A549 (cell line): ENCODE results near the gene TPST1. TPM values are rescaled to one million over a fixed set of nuclear protein-coding genes. Genes with fewer than 3 reads are reported as not detected.

Experiments
- ATAC-seq, 2 experiments: fragments of 200-7000 bp in 1 of 2; fragments of >200 bp in 1 of 2; cut with Nextera tagmentation in 1 of 2; cut with Tn5 transposase in 1 of 2; 3 replicates each; pipeline versions ENCODE4 v1.8.0 to v1.9.1; 2018 to 2020; ENCODE audit warnings: mild to moderate bottlenecking in 1 of 2, moderate library complexity in 1 of 2
- CTCF ChIA-PET: fragments of 300-600 bp; sonication (Branson Sonifier 250); formaldehyde crosslinking; extraction: SDS; loops from one replicate; lab custom pipeline; 2021; ENCODE audit warnings: antibody characterized with exemption, inconsistent platforms; lab: Yijun Ruan, JAX
- POLR2A ChIA-PET: fragments of 350-600 bp; formaldehyde crosslinking; extraction: SDS; loops from one replicate; lab custom pipeline; 2021; ENCODE audit warnings: antibody characterized with exemption, inconsistent platforms; lab: Yijun Ruan, JAX
- DNase-seq, 2 experiments: peaks; one replicate each; pipeline versions ENCODE4 v3.0.0 to v3.0.0-alpha.2; 2011 to 2016; ENCODE audit warnings: low read depth in 1 of 2, low spot score in 1 of 2
- FAIRE-seq: peaks from 2 replicates; lab custom pipeline; 2011; peaks lifted over from hg19 to GRCh38; lab: Jason Lieb, UNC
- H3K27ac ChIP-seq, 2 experiments: fragments of >200 bp; sonication (Bioruptor Twin); formaldehyde crosslinking; 3 replicates each; pipeline ENCODE4 v1.5.1; 2016 to 2017
- H3K4me1 ChIP-seq: fragments of >200 bp; sonication (Bioruptor Twin); formaldehyde crosslinking; 3 replicates; pipeline ENCODE4 v1.6.1; 2016
- H3K4me2 ChIP-seq: fragments of >200 bp; sonication (Bioruptor Twin); formaldehyde crosslinking; 3 replicates; pipeline ENCODE4 v1.6.1; 2016
- H3K4me3 ChIP-seq: fragments of >200 bp; sonication (Bioruptor Twin); formaldehyde crosslinking; 3 replicates; pipeline ENCODE4 v1.5.1; 2016
- H3K9me3 ChIP-seq: fragments of >200 bp; sonication (Bioruptor Twin); formaldehyde crosslinking; 3 replicates; pipeline ENCODE4 v1.6.1; 2016
- BHLHE40 ChIP-seq: IDR thresholded peaks from 2 replicates; pipeline ENCODE4 v1.6.1; 2012; ENCODE audit warnings: low read depth, low read length, inconsistent platforms
- CBX2 ChIP-seq: fragments of 200-600 bp; sonication (generic); IDR thresholded peaks from 2 replicates; pipeline ENCODE4 v1.6.1; 2016; ENCODE audit warnings: low read depth, mild to moderate bottlenecking, borderline replicate concordance
- CEBPB ChIP-seq, 2 experiments: fragments of >200 bp in 1 of 2; sonication (Bioruptor Twin) in 1 of 2; formaldehyde crosslinking in 1 of 2; IDR thresholded peaks; 2 replicates each; pipeline ENCODE4 v1.6.1; 2012 to 2016
- CHD2 ChIP-seq: fragments of 150-350 bp; IDR thresholded peaks from 2 replicates; pipeline ENCODE4 v1.6.1; 2014; ENCODE audit warnings: low read length; ENCODE audit not compliant: partially characterized antibody
- ESRRA ChIP-seq: fragments of 150-350 bp; IDR thresholded peaks from 2 replicates; pipeline ENCODE4 v1.6.1; 2014; ENCODE audit warnings: mild to moderate bottlenecking, low read length, borderline replicate concordance
- FOXS1 ChIP-seq: fragments of 250-450 bp; sonication (Bioruptor Pico); IDR thresholded peaks from 2 replicates; pipeline ENCODE4 v1.5.0; 2020; ENCODE audit warnings: mild to moderate bottlenecking, moderate library complexity
- GATA3 ChIP-seq: IDR thresholded peaks from 2 replicates; pipeline ENCODE4 v1.6.1; 2012; ENCODE audit warnings: borderline replicate concordance
- HEYL ChIP-seq: fragments of 250-450 bp; sonication (Bioruptor Pico); IDR thresholded peaks from 2 replicates; pipeline ENCODE4 v1.8.0; 2021; ENCODE audit warnings: mild to moderate bottlenecking, moderate library complexity
- HOXA7 ChIP-seq: fragments of 250-450 bp; sonication (Bioruptor Pico); IDR thresholded peaks from 2 replicates; pipeline ENCODE4 v1.5.0; 2020; ENCODE audit warnings: mild to moderate bottlenecking, moderate library complexity
- MAFK ChIP-seq: fragments of 450-650 bp; IDR thresholded peaks from 2 replicates; pipeline ENCODE4 v1.6.1; 2014; ENCODE audit not compliant: partially characterized antibody
- MAZ ChIP-seq: fragments of 150-350 bp; IDR thresholded peaks from 2 replicates; pipeline ENCODE4 v1.6.1; 2014; ENCODE audit warnings: antibody characterized with exemption, low read depth, low read length, borderline replicate concordance
- MYC ChIP-seq: IDR thresholded peaks from 2 replicates; pipeline ENCODE4 v1.6.1; 2012; ENCODE audit warnings: mild to moderate bottlenecking, inconsistent platforms, low read length, improper control_type of control experiment, borderline replicate concordance
- NFE2L2 ChIP-seq: fragments of 150-350 bp; conservative IDR thresholded peaks from 2 replicates; pipeline ENCODE4 v1.6.1; 2014; ENCODE audit warnings: low read length
- NPAS2 ChIP-seq: fragments of 250-450 bp; sonication (Bioruptor Pico); IDR thresholded peaks from 2 replicates; pipeline ENCODE4 v1.8.0; 2022; ENCODE audit warnings: mild to moderate bottlenecking, moderate library complexity, borderline replicate concordance
- PHF8 ChIP-seq: fragments of 200-600 bp; sonication (generic); IDR thresholded peaks from 2 replicates; pipeline ENCODE4 v1.6.1; 2016; ENCODE audit warnings: low read depth, mild to moderate bottlenecking, antibody characterized with exemption, moderate library complexity, borderline replicate concordance
- POLR2A ChIP-seq: IDR thresholded peaks from 2 replicates; pipeline ENCODE4 v1.6.1; 2012; ENCODE audit warnings: mild to moderate bottlenecking, low read length
- POLR2AphosphoS2 ChIP-seq: conservative IDR thresholded peaks from 2 replicates; pipeline ENCODE4 v1.6.1; 2012; ENCODE audit warnings: low read length, improper control_type of control experiment, inconsistent platforms
- RCOR1 ChIP-seq: fragments of 150-350 bp; IDR thresholded peaks from 2 replicates; pipeline ENCODE4 v1.6.1; 2014; ENCODE audit warnings: antibody characterized with exemption, low read length, low read depth
- RNF2 ChIP-seq: fragments of 200-600 bp; sonication (generic); IDR thresholded peaks from 2 replicates; pipeline ENCODE4 v1.6.1; 2016; ENCODE audit warnings: low read depth, mild to moderate bottlenecking, antibody characterized with exemption, moderate library complexity, borderline replicate concordance
- SREBF2 ChIP-seq: fragments of 450-650 bp; IDR thresholded peaks from 2 replicates; pipeline ENCODE4 v1.6.1; 2014; ENCODE audit warnings: mild to moderate bottlenecking, moderate library complexity
- TP53 ChIP-seq: fragments of 250-450 bp; sonication (Bioruptor Pico); IDR thresholded peaks from 2 replicates; pipeline ENCODE4 v1.5.0; 2021; ENCODE audit warnings: mild to moderate bottlenecking, moderate library complexity
- ZC3H11A ChIP-seq: fragments of 450-650 bp; IDR thresholded peaks from 2 replicates; pipeline ENCODE4 v1.6.1; 2014; ENCODE audit warnings: antibody characterized with exemption, mild to moderate bottlenecking
- ZFP36 ChIP-seq: fragments of 450-650 bp; IDR thresholded peaks from 2 replicates; pipeline ENCODE4 v1.6.1; 2014; ENCODE audit warnings: borderline replicate concordance; ENCODE audit not compliant: partially characterized antibody
- ZSCAN20 ChIP-seq: fragments of 250-450 bp; sonication (Bioruptor Pico); IDR thresholded peaks from 2 replicates; pipeline ENCODE4 v1.8.0; 2022; ENCODE audit warnings: mild to moderate bottlenecking, moderate library complexity
- WGBS: methylation state at CpG from one replicate; pipeline ENCODE4 v1.1.6; 2017; ENCODE audit errors: missing lambda C conversion rate; 5-methylcytosine and 5-hydroxymethylcytosine counted together
- polyA plus RNA-seq, 4 experiments: library from polyadenylated mRNA; depleted of rRNA in 3 of 4; stranded (reverse); fragments of >200 nt; fragmentation: RNase III in 1 of 4; extraction: RNeasy Plus Mini Kit Qiagen cat#74134 plus additional on column Dnase treatment in 1 of 4; gene quantifications; 2 replicates in 3 of 4; 3 replicates in 1 of 4; pipeline ENCODE4 v1.2.3, GENCODE V29; 2011 to 2017
- TF ChIP-seq, protein P1 (sequence below): fragments of >200 bp; sonication (Bioruptor Twin); formaldehyde crosslinking; IDR thresholded peaks from 2 replicates; pipeline ENCODE4 v1.6.1; 2016
- TF ChIP-seq, protein P2 (sequence below): fragments of >200 bp; sonication (Bioruptor Twin); formaldehyde crosslinking; IDR thresholded peaks from 3 replicates; pipeline ENCODE4 v1.5.1; 2016
- TF ChIP-seq, protein P3 (sequence below): fragments of 450-650 bp; IDR thresholded peaks from 2 replicates; pipeline ENCODE4 v1.6.1; 2014; ENCODE audit warnings: antibody characterized with exemption

The TPST1 gene
- polyA plus RNA-seq, 2 of the 4 experiments (the other 2 are of a cell fraction): 14.6 to 20.4 TPM

DNA sequence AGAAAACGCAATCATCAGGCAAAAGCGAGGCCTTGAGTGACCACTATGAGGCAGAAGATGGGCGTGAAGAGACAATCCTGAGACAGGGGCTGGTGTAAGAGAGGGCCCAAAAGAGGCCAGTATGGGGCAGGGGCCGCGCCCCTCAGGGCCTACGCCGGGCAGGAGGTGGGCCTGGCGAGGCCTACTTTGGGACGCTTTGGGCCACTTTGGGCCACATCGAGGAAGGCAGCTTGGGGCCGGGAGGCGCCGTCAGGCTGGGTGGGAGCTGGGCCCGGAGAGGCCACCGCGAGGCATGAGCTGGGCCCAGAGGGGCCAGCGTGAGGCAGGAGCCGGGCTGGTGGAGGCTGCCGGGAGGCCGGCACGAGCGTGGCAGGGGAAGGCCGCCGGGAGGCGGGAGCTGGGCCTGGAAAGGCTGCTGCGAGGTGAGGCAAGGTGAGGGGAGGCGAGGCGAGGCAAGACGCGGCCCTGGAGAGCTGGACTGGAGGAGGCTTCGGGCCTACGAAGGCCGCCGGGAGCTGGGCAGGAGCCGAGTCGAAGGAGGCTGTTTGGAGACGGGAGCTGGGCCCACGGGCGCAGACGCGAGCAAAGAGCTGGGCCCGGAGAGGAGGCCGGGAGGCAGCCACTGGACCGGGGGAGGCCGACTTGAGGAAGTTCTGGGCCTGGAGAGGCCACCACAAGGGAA is 171.3 kb downstream of the TPST1 start:
- ChIA-PET POLR2A (no interaction called here), CTCF (interaction anchor here (1.3 kb wide), 1 partner anchor 11 kb away, joined by 3 read pairs; no protein-coding TSS in a partner anchor)
- DNase-seq (no peak), FAIRE-seq (no peak), ATAC-seq (no peak)
- TF ChIP-seq ZC3H11A (no peak), HEYL (no peak), FOXS1 (CRISPR knock-in tag) (no peak), NPAS2 (no peak), TP53 (CRISPR knock-in tag) (no peak), MAFK (no peak), RCOR1 (no peak), PHF8 (no peak), ZFP36 (no peak), GATA3 (no peak), MAZ (no peak), ZSCAN20 (CRISPR knock-in tag) (no peak), SREBF2 (no peak), POLR2A (no peak), CEBPB (IDR thresholded peaks at IDR 0.05) (no peak), BHLHE40 (no peak), MYC (no peak)
- TF ChIP-seq, protein P1, sequence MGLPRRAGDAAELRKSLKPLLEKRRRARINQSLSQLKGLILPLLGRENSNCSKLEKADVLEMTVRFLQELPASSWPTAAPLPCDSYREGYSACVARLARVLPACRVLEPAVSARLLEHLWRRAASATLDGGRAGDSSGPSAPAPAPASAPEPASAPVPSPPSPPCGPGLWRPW: no peak
- TF ChIP-seq, protein P2, sequence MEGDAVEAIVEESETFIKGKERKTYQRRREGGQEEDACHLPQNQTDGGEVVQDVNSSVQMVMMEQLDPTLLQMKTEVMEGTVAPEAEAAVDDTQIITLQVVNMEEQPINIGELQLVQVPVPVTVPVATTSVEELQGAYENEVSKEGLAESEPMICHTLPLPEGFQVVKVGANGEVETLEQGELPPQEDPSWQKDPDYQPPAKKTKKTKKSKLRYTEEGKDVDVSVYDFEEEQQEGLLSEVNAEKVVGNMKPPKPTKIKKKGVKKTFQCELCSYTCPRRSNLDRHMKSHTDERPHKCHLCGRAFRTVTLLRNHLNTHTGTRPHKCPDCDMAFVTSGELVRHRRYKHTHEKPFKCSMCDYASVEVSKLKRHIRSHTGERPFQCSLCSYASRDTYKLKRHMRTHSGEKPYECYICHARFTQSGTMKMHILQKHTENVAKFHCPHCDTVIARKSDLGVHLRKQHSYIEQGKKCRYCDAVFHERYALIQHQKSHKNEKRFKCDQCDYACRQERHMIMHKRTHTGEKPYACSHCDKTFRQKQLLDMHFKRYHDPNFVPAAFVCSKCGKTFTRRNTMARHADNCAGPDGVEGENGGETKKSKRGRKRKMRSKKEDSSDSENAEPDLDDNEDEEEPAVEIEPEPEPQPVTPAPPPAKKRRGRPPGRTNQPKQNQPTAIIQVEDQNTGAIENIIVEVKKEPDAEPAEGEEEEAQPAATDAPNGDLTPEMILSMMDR: no peak
- Histone ChIP-seq H3K4me1 (no peaks in the 10 kb centered on the region), H3K9me3 (0 out of 3 replicates have a peak, but pooled peaks cover 5% of the 10 kb centered on the region), H3K4me3 (no peak overlapping the region), H3K27ac (no peak overlapping the region), H3K4me2 (no peak overlapping the region)
- 92% methylated on average over 42 of the region's 45 CpGs for WGBS

DNA sequence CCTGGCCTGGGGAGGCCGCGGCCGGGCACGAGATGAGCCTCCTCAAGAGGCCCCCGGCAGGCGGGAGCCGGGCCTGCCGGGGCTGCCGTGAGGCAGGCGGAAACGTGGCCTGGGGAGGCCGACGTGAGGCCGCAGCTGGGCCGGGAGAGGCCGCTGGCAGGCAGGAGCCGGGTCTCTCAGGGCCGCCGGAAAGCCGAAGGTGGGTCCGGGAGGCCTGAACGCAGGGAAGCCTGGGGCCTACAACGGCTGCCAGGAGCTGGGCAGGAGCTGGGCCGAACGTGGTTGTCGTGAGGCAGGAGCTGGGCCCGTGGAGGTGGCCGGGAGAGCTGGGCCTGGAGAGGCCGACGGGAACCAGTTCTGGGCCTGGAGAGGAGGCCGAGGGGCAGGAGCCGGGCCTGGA is 171.9 kb downstream of the TPST1 start:
- H3K27ac ChIP-seq: no peak overlapping the region
- no peak overlapping the region for H3K4me2 ChIP-seq
- WGBS: 95% methylated on average over 31 of the region's 32 CpGs
- FAIRE-seq (no peak), DNase-seq (no peak)
- CTCF ChIA-PET: interaction anchor here (1.3 kb wide), 1 partner anchor 11 kb away, joined by 3 read pairs; no protein-coding TSS in a partner anchor
- POLR2A ChIA-PET: no interaction called here
- 0 out of 3 replicates have a peak, but pooled peaks cover 5% of the 10 kb centered on the region for H3K9me3 ChIP-seq
- no peak overlapping the region for H3K4me3 ChIP-seq
- no peaks in the 10 kb centered on the region for H3K4me1 ChIP-seq
- TF ChIP-seq ZC3H11A (no peak), RNF2 (no peak), CHD2 (no peak), POLR2AphosphoS2 (no peak), CBX2 (no peak), CEBPB (IDR thresholded peaks at IDR 0.05) (no peak), ESRRA (no peak), NFE2L2 (no peak), POLR2A (no peak), ZFP36 (no peak), BHLHE40 (no peak), HOXA7 (CRISPR knock-in tag) (no peak), RCOR1 (no peak)
- TF ChIP-seq, protein P3, sequence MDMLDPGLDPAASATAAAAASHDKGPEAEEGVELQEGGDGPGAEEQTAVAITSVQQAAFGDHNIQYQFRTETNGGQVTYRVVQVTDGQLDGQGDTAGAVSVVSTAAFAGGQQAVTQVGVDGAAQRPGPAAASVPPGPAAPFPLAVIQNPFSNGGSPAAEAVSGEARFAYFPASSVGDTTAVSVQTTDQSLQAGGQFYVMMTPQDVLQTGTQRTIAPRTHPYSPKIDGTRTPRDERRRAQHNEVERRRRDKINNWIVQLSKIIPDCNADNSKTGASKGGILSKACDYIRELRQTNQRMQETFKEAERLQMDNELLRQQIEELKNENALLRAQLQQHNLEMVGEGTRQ: no peak
- TF ChIP-seq, protein P2: no peak
- TF ChIP-seq, all 56 proteins: peak for 0
- ATAC-seq: no peak
